MCF 10A (cell line): ENCODE measurements around the gene DDT. TPM values are rescaled to one million over a fixed set of nuclear protein-coding genes. Genes with fewer than 3 reads are reported as not detected.
"Not testable (repeated sequence)": the region's sequence is repeated elsewhere in the genome, so short reads cannot be mapped to it uniquely, and the experiment has no call there.

Source experiments
- BruUV-seq: library from RNA; stranded (reverse); fragments of 400-500 nt; replicated peaks from 2 replicates; lab custom pipeline; 2021; lab: Mats Ljungman, UMichigan
- CTCF ChIA-PET: fragments of 300-600 bp; sonication (Branson Sonifier 250); formaldehyde crosslinking; extraction: SDS; loops from one replicate; lab custom pipeline; 2021; ENCODE audit warnings: antibody characterized with exemption, inconsistent platforms; lab: Yijun Ruan, JAX
- POLR2A ChIA-PET: fragments of 300-600, 350-650 bp; sonication (Branson Sonifier 250); formaldehyde crosslinking; extraction: SDS; loops from one replicate; lab custom pipeline; 2020; ENCODE audit warnings: antibody characterized with exemption, inconsistent platforms; lab: Yijun Ruan, JAX
- DNase-seq: peaks from one replicate; pipeline ENCODE4 v3.0.0-alpha.2; 2018; ENCODE audit not compliant: unreplicated experiment
- H3K27ac Mint-ChIP-seq: one replicate; pipeline ENCODE4 v1.8.0; 2022; ENCODE audit warnings: mild to moderate bottlenecking, low read depth, mixed read lengths; ENCODE audit not compliant: unreplicated experiment
- H3K27me3 Mint-ChIP-seq: one replicate; pipeline ENCODE4 v1.8.0; 2022; ENCODE audit warnings: mixed read lengths; ENCODE audit not compliant: insufficient read depth, unreplicated experiment
- H3K36me3 Mint-ChIP-seq: one replicate; pipeline ENCODE4 v1.8.0; 2022; ENCODE audit warnings: mild to moderate bottlenecking, moderate library complexity, mixed read lengths; ENCODE audit not compliant: insufficient read depth, unreplicated experiment
- H3K4me1 Mint-ChIP-seq: one replicate; pipeline ENCODE4 v1.8.0; 2022; ENCODE audit warnings: mixed read lengths; ENCODE audit not compliant: insufficient read depth, unreplicated experiment
- H3K4me3 Mint-ChIP-seq: one replicate; pipeline ENCODE4 v1.8.0; 2022; ENCODE audit warnings: mild to moderate bottlenecking, moderate library complexity, mixed read lengths; ENCODE audit not compliant: unreplicated experiment
- H3K9me3 Mint-ChIP-seq: one replicate; pipeline ENCODE4 v1.8.0; 2022; ENCODE audit warnings: mixed read lengths; ENCODE audit not compliant: unreplicated experiment
- CTCF ChIP-seq: fragments of 200-600 bp; IDR thresholded peaks from one replicate; pipeline ENCODE4 v1.8.0; 2022; ENCODE audit warnings: antibody characterized with exemption, mild to moderate bottlenecking; ENCODE audit not compliant: unreplicated experiment
- intact Hi-C: fragments of 100-400 bp; cut with micrococcal nuclease; formaldehyde crosslinking; loops from 2 replicates; pipeline ENCODE4 v1.14.1; 2022
- total RNA-seq: library from RNA; stranded (reverse); gene quantifications from 2 replicates; pipeline ENCODE4 v1.2.3, GENCODE V29; 2022

DDT gene
- total RNA-seq, 1 experiment from 2014 or later, result 155 TPM

GRCh38 chr22:23956301-23956900, 17.8 kb downstream of the DDT start:
- H3K27me3 Mint-ChIP-seq, H3K4me1 Mint-ChIP-seq, H3K4me3 Mint-ChIP-seq, H3K36me3 Mint-ChIP-seq, POLR2A ChIA-PET, H3K27ac Mint-ChIP-seq, H3K9me3 Mint-ChIP-seq, BruUV-seq: not testable (repeated sequence)
- DNase-seq, result peak; percentile 81
- peak; percentile 95 for TF ChIP-seq CTCF
- CTCF ChIA-PET, result interaction anchor here (0.6 to 1.2 kb wide), 6 partner anchors 38 to 379 kb away, joined by 3 to 6 read pairs (median 4); no protein-coding TSS in a partner anchor
- intact Hi-C loops, result loop anchor here (5.0 kb wide), 2 partner anchors 64 to 94 kb away; partner anchors contain the start of gene MIF

- intact Hi-C loops, result loop anchor here (5.0 kb wide), 2 partner anchors 64 to 94 kb away; partner anchors contain the start of gene MIF
- BruUV-seq, DNase-seq, H3K4me1 Mint-ChIP-seq, H3K9me3 Mint-ChIP-seq, H3K36me3 Mint-ChIP-seq, H3K27ac Mint-ChIP-seq, H3K27me3 Mint-ChIP-seq, H3K4me3 Mint-ChIP-seq: not testable (repeated sequence)
- ChIA-PET POLR2A (interaction anchor here (0.6 kb wide), 1 partner anchor 40 kb away, joined by 3 read pairs; no protein-coding TSS in a partner anchor), CTCF (interaction anchor here (0.6 to 1.2 kb wide), 6 partner anchors 37 to 996 kb away, joined by 3 to 6 read pairs (median 4); no protein-coding TSS in a partner anchor)
Measured at GRCh38 chr22:23955886-23956285, 18.4 kb downstream of the DDT start.

GRCh38 chr22:23954991-23955305, 19.3 kb downstream of the DDT start:
- BruUV-seq, H3K4me3 Mint-ChIP-seq, H3K27me3 Mint-ChIP-seq, H3K9me3 Mint-ChIP-seq, DNase-seq, H3K36me3 Mint-ChIP-seq, H3K27ac Mint-ChIP-seq, POLR2A ChIA-PET, H3K4me1 Mint-ChIP-seq: not testable (repeated sequence)
- CTCF ChIA-PET, result interaction anchor here (0.7 to 1.0 kb wide), 2 partner anchors 91 to 995 kb away, joined by 3 to 6 read pairs; no protein-coding TSS in a partner anchor
- intact Hi-C loops, result loop anchor here (5.0 kb wide), 2 partner anchors 63 to 93 kb away; partner anchors contain the start of gene MIF

- H3K4me1 Mint-ChIP-seq, BruUV-seq, DNase-seq, H3K27ac Mint-ChIP-seq, H3K4me3 Mint-ChIP-seq, H3K9me3 Mint-ChIP-seq, POLR2A ChIA-PET, H3K27me3 Mint-ChIP-seq, intact Hi-C loops, H3K36me3 Mint-ChIP-seq: not testable (repeated sequence)
- CTCF ChIA-PET, result interaction anchor here (0.7 kb wide), 1 partner anchor 91 kb away, joined by 3 read pairs; no protein-coding TSS in a partner anchor
Measured at GRCh38 chr22:23954193-23954990, 19.8 kb downstream of the DDT start.

GRCh38 chr22:23953485-23953884, 20.8 kb downstream of the DDT start:
- H3K36me3 Mint-ChIP-seq, H3K4me1 Mint-ChIP-seq, DNase-seq, H3K9me3 Mint-ChIP-seq, POLR2A ChIA-PET, intact Hi-C loops, H3K27me3 Mint-ChIP-seq, BruUV-seq, H3K4me3 Mint-ChIP-seq, H3K27ac Mint-ChIP-seq: not testable (repeated sequence)
- CTCF ChIA-PET, result interaction anchor here (0.7 kb wide), 1 partner anchor 993 kb away, joined by 3 read pairs; no protein-coding TSS in a partner anchor

GRCh38 chr22:23952794-23953405, 21.3 kb downstream of the DDT start:
- H3K27me3 Mint-ChIP-seq, H3K4me3 Mint-ChIP-seq, H3K4me1 Mint-ChIP-seq, DNase-seq, POLR2A ChIA-PET, H3K36me3 Mint-ChIP-seq, BruUV-seq, H3K27ac Mint-ChIP-seq, intact Hi-C loops, H3K9me3 Mint-ChIP-seq: not testable (repeated sequence)
- CTCF ChIA-PET, result interaction anchor here (0.7 kb wide), 1 partner anchor 993 kb away, joined by 3 read pairs; no protein-coding TSS in a partner anchor

- DNase-seq, POLR2A ChIA-PET, intact Hi-C loops: not testable (repeated sequence)
Measured at GRCh38 chr22:23951383-23951782, 22.9 kb downstream of the DDT start.

GRCh38 chr22:23949764-23950163, 24.5 kb downstream of the DDT start:
- intact Hi-C loops, H3K4me3 Mint-ChIP-seq, BruUV-seq: not testable (repeated sequence)

More at GRCh38 chr22:23951383-23951782, 22.9 kb downstream of the DDT start:
- BruUV-seq, H3K4me1 Mint-ChIP-seq, H3K4me3 Mint-ChIP-seq, CTCF ChIA-PET, H3K27me3 Mint-ChIP-seq, H3K27ac Mint-ChIP-seq, H3K36me3 Mint-ChIP-seq, H3K9me3 Mint-ChIP-seq: not testable (repeated sequence)

More at GRCh38 chr22:23949764-23950163, 24.5 kb downstream of the DDT start:
- H3K27me3 Mint-ChIP-seq, H3K4me1 Mint-ChIP-seq, H3K36me3 Mint-ChIP-seq, H3K27ac Mint-ChIP-seq, DNase-seq, POLR2A ChIA-PET, H3K9me3 Mint-ChIP-seq, CTCF ChIA-PET: not testable (repeated sequence)
